AML-193 (cell line): ENCODE measurements around the gene HYDIN.
"Not testable (repeated sequence)": the region's sequence is repeated elsewhere in the genome, so short reads cannot be mapped to it uniquely, and the experiment has no call there.

ENCODE experiments used
- DNase-seq, 2 experiments: peaks; one replicate each; lab custom pipeline; 2025; lab: John Stamatoyannopoulos, UW

Gene HYDIN

DNA sequence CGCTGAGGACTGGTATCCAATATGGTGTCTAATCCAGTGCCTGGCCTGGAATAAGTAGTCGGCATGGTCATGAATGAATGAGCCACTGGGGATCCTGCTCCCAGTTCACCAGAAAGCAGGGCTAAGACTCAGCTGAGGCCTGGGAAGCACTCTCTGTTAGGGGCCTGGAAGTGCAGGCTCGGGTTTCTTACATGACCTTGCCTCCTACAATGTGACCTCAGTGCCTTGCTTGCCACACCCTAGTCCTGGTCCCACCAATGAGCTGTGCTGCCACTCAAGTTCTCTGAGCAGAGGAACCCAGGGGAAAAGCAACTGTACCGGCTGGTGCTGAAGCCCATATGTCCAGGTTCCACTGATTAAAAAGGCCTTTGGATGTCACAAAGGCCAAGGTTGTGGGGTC lies 238.0 kb downstream of the HYDIN start:
- not testable (repeated sequence) for DNase-seq

DNA sequence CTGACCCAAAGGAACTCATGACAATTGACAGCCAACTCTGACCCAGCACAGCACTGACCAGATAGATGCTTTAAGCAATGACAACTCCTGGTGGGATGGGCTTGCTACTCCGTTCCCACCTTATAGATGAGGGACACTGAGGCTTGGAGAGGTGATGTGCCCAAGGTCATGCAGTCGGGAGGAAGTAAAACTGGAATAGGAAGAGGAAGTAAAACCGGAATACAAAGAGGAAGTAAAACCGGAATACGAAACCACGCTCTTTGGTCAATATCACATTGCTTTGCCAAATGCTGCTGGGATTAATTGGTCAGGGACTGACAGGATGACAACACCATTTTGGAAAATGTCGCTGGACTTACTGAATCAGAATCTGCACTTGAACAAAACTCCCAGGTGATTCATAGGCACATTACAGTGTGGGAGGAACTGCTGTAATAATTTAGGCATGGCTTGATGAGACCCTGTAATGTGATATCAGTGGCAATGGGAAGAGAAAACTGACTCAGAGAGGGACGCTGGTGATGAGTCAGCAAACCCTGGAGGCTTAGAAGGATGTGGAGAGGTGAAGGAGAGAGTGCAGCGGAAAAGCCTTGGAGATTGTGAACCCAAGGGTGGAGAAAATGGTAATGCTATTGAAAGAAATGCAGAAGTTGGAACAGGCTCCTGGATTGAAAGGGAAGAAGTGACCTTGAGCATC lies 243.4 kb downstream of the HYDIN start:
- not testable (repeated sequence) for DNase-seq

DNA sequence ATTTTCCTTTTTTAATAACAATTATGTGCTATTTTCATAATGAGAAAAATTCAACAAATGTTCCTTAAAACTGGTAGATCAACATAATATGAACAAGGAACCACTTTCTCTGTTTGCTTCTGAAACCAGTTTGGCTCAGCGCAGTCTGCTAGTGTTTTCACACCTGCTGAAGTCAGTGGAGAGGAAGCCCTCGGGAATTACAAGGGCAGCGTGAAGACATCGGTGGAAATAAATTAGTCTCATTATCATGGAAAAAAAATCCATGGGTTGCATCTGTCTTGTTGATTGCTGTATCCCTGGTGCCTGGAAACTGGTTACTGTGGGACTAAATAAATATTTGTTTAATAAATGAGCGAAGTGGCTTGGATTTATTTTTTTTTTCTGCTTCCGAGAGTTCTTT lies 245.8 kb downstream of the HYDIN start:
- DNase-seq = not testable (repeated sequence)

DNA sequence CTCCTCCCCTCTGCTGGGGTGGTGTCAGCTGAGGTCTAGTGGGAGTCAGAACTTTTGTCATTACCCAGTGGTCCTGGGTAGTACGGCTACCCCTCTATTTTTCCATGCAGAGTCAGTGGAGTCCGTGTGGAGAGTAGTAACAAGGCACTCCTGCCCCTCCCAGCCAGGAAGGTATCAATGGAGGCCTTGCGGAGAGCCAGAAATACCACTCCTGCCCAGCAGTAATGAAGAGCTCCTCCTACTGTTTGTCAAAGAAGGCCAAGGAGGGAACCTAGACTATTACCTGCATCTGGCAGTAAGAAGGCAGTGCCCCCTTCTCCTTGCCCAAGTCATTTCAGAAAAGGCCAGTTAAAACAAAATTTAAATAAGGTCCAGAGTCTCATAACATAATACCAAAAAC lies 262.2 kb downstream of the HYDIN start:
- DNase-seq = not testable (repeated sequence)

DNA sequence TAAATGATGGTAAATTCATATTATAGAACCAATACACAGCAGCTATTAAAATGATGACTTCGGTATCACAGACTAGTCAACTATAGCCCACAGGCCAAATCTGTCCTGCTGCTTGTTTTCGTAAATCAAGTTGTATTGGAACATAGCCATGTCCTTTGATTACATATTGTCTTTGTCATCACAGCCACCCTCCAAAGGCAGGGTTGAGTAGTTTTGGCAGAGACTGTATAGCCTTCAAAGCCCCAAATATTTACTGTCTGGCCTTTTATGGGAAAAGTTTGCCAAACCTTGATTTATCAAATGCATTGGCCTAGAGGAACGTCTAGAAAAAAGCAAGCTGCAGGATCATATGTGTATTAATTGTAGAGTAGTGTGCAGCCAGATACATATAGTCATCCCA lies 270.4 kb downstream of the HYDIN start:
- DNase-seq = not testable (repeated sequence)

DNA sequence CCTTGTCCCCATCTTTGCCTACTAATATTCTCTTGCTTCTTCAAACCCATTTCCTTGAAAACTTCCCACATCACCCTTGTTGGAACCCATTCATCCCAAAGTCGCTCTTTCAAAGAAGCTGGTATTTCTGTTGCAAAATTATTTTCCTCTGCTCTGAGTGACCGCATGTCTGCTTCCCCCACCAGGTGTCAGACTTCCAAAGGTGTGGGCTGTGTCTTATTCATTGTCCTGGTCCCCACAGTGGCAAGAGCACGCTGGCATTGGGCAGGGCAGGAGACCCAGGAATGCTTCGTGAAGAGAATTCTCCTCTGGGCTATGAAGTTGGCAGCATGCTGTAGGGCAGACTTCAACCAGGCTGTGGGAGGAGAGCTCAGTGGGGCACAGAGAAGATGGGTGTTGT lies 275.6 kb downstream of the HYDIN start:
- not testable (repeated sequence) for DNase-seq

DNA sequence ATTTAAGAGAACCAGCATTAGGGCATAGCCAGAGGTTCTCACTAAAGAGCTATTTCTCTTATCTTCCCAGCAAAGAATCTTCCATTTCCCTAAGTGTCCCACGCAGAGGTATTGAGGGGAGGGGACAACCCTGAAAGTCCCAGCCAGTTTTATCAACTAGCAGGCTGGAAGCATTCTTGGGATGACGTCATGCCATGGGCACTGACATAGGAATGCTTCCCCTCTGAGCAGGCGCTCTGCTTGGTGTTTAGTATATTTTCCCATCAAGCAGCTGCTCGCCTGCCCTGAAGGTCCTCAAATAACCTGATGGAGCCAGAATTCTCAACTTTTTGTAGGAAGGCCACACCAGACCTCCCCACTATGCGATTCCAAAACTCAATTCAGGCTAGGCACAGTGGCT lies 276.7 kb downstream of the HYDIN start:
- not testable (repeated sequence) for DNase-seq

DNA sequence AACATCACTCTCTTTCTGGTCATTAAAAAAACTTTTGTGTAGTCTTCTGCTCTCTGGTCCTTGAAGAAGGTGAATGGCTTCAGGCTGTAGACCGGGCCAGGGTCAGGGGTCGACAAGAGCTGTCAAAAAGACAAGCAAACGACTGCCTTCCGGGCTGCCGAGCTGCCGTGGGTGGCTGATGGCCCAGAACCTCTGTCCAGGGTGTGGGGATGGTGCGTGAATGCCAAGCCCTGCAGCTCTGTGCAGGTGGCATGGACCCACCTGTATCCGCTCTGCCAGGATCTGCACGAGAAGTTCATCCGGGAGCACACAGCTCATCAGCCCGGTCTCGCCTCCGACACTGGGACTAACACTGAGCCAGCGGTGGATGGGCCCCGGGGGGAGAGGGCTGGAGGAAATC lies 287.0 kb downstream of the HYDIN start:
- DNase-seq = not testable (repeated sequence)

DNA sequence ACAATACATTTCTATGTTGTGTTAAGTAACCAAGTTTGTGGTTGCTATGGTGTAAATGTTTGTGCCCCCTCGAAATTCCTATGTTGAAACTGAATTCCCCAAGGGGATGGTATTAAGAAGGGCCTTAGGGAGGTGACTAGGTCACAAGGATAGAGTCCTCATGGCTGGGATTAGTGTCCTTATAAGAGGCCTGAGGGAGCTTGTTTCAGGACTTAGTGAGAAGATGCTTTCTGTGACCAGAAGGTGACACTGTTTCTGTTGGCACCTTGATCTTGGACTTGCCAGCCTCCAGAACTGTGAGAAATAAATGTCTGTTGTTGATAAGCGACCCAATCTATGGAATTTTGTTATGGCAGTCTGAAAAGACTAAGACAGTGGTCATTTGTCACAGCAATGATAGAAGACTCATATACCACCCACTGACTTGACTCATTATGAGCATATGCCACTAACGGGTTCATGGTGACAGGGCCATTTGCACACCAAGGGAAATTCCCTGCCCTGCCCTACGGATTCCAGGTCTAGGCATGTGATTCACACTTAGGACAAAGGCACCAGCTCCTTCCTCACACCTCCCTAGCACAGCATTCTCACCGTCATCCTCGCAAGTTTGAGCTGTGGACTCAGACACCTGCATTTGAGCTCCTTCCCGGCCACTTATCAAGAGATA lies 290.7 kb downstream of the HYDIN start:
- not testable (repeated sequence) for DNase-seq

DNA sequence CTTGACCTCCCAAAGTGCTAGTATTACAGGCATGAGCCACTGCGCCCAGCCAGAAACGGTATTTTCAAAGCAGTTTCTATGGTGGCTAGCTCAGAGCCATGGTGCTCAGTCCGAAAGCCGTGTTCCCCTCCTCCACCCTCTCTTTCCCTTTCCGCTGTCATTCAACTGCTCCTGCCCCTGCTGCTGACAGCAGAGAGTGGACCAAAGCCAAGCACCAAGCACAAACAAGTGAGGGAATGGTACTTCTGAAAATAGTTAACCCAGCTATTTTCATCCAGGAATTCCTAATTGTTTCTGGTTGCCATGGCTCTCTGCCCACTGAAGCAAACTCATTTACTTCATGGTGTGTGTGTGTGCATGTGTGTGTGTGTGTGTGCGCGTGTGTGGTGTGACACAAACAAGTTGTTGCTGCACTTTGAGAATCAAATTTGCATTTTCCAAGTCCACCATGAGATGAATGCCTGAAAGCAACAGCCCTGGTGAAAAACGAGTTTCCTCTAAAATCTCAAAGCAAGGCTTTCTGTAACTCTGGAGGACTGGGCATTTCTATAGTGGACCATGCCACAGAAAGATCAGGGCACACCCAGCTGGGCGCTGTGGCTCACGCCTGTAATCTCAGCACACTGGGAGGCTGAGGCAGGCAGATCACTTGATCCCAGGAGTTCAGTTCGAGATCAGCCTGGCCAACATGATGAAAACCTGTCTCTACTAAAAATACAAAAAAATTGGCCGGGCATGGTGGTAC lies 293.6 kb downstream of the HYDIN start:
- DNase-seq = not testable (repeated sequence)

DNA sequence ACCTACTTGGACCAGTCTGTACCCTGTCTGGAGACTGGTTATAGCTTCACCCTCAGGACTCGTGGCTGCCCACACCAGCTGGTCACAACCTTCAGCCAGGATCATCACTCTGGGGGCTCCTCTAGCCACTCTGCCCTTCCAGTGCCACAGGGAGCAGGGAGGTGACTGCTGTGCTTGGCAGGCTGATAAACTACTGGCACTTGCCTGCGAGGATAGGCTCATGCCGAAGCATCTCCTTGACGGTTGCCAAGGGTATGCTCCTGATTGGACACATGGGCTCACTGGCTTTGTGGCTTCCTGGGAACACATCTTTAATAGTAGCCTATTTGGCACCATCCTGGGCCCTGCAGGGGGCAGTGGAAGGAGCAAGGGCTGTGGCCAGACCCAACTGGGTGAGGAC lies 295.2 kb downstream of the HYDIN start:
- DNase-seq = not testable (repeated sequence)

DNA sequence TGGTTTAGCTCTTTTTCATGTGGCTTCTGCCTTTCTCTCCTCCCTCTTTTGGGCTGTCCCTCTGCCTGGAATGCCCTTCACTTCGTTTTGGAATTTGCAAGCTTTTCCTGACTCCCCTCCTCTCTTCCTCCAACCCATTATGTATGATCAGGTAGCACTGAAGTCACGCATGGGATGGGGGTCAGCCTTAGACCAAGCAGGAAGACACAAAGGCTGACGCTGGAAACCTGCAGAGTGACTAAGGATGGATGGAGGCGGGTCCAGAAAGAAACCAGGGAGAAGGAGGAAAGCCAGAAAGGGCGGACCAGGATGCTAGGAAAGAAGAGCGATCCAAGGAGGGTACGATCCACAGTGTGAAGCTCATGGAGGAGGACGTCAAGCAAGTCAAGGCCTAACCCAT lies 296.8 kb downstream of the HYDIN start:
- not testable (repeated sequence) for DNase-seq

DNA sequence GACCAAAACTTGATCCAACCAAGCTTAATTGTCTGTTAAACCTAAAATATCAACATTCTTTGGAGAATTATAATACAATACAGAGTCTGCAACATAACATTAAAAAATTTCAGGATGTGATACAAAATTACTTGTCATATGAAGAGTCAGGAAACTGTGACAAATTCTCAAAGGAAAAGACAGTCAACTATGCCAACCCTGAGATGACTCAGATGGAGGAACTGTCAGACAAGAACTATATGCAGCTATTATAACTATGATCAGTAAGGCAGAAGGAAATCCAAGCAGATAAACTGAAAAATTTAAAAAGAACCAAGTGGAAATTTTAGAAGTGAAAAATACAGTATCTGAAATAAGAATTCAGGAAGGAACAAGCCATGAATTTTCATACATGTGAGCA lies 299.8 kb downstream of the HYDIN start:
- DNase-seq = not testable (repeated sequence)

DNA sequence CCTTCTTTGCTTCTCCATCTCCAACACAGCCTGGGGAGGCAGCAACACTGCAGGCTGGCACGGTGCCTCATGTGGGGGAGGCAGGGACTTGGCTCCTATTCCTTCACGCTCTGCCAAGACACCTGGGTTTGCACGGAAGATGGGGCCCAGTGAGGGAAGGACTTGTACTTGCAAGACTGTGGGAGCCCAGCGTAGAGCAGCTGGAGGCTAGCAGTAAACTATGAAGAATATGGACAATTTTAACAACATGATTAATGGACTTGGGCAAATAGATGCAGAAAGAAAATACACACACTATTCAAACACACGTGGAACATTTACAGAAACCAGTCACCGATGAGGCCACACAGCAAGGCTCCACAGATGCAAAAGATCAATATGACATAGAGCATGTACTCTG lies 308.4 kb downstream of the HYDIN start:
- not testable (repeated sequence) for DNase-seq

DNA sequence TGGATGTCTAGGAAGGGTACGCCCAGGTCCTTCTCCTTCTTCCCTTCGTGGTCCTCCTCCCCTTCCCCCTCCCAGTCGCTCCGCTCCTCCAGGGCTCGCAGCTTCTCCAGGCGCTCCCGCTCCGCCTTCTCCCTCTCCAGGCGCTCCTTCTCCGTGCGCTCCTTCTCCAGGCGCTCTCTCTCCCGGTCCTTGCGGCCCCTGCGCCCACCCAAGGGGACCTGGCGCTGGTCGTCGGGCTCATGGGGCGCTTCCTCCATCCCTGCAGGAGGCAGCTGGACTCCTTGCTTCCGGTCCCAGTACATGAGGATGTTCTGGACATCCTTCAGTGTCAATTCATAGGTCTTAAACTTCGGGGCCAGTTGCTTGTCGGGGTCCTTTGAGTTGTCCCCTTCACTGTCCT lies 309.9 kb downstream of the HYDIN start:
- not testable (repeated sequence) for DNase-seq

DNA sequence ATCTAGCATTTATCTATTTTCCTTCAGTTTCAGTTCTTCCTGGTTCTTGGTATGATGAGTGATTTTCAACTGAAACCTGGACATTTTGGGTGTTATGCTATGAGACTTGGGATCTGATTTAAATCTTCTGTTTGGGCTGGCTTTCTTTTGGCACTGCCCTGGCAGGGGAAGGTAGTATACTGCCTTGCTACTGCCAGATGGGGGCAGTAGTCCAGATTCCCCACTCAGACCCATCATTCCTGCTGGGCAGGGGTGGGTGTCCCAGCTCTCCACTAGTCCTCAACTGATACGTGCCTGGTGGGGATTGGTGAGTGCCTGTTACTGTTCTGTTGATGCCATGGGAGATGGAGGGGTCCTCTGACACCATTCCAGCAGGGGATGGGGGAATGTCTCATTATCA lies 342.3 kb downstream of the HYDIN start:
- not testable (repeated sequence) for DNase-seq

DNA sequence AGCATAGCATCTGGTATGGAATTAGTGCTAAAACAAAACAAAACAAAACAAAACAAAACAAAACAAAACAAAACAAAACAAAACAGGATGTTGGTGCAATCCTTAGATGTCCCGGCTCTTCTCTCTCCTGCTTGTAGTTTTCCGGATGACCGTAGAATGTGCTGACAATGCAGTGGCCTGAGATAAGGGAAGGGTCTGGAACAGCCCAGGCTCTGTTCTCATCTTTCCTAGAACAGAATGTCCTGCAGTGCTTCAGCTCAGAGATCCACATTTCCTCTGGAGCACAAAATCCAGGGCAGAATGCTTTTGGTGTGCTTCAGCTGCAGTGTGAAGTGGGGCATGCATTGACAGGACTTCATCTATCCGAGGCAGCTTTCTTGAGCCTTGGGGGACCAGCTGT lies 345.9 kb downstream of the HYDIN start:
- DNase-seq = not testable (repeated sequence)

DNA sequence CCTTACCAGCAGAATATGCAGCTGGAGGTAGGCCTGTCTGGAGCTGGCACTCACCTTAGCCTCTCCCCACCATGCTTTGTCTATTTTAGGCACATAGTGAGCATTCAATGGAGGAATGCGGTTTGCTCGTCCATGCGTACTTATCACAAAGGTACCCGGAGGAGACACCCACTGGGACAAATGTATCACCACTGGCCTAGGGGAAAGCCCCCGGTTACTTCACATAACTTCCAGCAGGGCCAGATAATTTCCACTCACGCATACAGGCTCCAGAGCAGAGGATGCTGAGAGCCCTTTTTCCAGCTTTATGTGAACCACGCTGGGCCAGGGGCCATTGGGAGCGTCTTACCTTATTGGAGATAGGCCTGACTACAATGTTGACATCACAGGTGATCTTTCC lies 348.2 kb downstream of the HYDIN start:
- not testable (repeated sequence) for DNase-seq

DNA sequence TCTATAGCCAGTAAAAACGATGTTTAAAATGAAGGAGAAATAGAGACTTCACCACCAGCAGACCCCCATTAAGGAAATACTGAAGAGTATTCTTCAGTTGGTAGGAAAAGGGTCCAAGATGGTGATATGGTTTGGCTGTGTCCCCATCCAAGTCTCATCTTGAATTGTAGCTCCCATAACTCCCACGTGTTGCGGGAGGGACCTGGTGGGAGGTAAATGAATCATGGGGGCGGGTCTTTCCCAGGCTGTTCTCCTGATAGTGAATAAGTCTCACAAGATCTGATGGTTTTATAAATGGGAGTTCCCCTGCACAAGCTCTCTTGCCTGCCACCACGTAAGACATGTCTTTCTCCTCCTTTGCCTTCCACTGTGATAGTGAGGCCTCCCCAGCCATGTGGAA lies 352.6 kb downstream of the HYDIN start:
- not testable (repeated sequence) for DNase-seq

DNA sequence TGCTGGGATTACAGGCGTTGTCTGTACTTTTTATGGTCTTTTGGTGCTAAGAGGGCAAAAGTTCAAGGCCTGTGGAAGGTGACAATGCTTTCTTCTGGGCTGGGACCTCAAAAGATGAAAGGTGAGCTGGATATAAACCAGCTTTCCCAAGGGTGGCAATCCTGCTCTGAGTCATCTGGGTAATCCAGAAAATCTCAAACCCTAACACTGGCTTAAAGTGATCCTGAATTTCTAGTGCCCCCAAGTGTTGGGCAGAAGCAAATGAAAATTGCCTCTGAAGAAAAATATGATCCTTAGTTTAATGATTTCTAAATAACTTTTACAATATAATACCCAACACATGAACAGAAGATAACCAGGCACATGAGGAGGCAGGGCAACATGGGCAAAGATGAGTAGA lies 354.1 kb downstream of the HYDIN start:
- not testable (repeated sequence) for DNase-seq

DNA sequence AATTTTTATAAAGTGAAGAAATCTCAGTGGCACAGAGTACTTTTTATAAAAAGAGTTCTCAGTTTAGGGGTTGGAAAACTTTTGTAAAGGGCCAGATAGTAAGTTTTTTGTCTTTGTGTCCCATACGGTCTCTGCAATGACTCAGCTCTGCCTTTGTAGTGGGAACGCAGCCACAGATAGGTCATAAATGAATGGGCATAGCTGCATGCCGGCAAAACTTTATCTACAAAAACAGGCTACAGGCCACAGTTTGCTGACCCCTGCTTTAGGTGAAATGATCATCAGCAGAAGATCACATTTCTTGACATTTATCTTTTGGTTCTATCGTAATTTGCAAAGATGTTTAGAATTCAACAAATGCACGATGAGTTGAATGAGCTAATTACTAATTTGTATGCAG lies 365.8 kb downstream of the HYDIN start:
- DNase-seq = not testable (repeated sequence)

DNA sequence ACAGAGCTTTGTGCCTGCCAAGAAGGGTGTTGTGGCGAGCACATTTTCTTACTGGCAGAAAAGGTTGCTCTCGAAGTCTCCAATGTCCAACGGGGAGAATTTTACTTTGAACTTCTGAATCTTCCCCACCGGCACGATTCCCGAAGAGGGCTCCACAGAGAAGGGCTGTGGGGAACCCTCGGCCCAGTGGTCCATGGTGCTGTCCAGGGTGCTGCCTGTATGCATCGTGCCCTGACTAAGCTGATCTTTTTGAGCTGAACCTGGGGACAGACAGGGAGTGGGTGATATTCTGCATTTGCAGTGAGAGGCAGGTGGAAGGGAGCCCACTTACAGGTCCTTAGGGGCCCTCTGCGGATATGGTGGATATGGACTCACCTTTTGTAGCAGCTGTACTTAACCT lies 368.5 kb downstream of the HYDIN start:
- DNase-seq = not testable (repeated sequence)

DNA sequence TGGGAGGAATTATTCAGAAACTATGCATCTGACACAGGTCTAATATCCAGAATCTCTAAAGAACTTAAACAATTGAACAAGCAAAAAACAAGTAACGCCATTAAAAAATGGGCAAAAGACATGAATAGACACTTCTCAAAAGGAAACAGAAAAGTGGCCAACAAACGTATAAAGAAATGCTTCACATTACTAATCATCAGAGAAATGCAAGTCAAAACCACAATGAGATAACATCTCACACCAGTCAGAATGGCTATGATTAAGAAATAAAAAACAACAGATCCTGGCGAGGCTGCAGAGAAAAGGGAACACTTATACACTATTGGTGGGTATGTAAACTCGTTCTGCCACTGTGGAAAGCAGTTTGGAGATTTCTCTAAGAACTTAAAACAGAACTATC lies 379.2 kb downstream of the HYDIN start:
- not testable (repeated sequence) for DNase-seq
